IMR-90 (cell line): ENCODE results near the gene ITPR2.

Experiments used
- BHLHE40 ChIP-seq: fragments of 150-350 bp; IDR thresholded peaks from 2 replicates; pipeline ENCODE4 v1.6.1; 2016; ENCODE audit warnings: mild to moderate bottlenecking, low read depth, low read length
- CTCF ChIP-seq: conservative IDR thresholded peaks from 2 replicates; pipeline ENCODE4 v1.5.1; 2012; ENCODE audit warnings: mild to moderate bottlenecking, low read depth, low read length, improper control_type of control experiment
- FOS ChIP-seq: fragments of 150-350 bp; IDR thresholded peaks from 2 replicates; pipeline ENCODE4 v1.6.1; 2016; ENCODE audit warnings: low read depth, low read length
- MXI1 ChIP-seq: IDR thresholded peaks from 2 replicates; pipeline ENCODE4 v1.6.1; 2012; ENCODE audit warnings: low read depth, mild to moderate bottlenecking, low read length, moderate library complexity, borderline replicate concordance
- NFE2L2 ChIP-seq: fragments of 150-350 bp; IDR thresholded peaks from 2 replicates; pipeline ENCODE4 v1.6.1; 2016; ENCODE audit warnings: low read depth, mild to moderate bottlenecking, low read length
- POLR2A ChIP-seq: IDR thresholded peaks from 2 replicates; pipeline ENCODE4 v1.6.1; 2012; ENCODE audit warnings: mild to moderate bottlenecking, low read depth, low read length
- TF ChIP-seq, protein P1 (sequence below): fragments of 150-350 bp; IDR thresholded peaks from 2 replicates; pipeline ENCODE4 v1.6.1; 2017; ENCODE audit warnings: mild to moderate bottlenecking, antibody characterized with exemption, low read length, low read depth

DNA sequence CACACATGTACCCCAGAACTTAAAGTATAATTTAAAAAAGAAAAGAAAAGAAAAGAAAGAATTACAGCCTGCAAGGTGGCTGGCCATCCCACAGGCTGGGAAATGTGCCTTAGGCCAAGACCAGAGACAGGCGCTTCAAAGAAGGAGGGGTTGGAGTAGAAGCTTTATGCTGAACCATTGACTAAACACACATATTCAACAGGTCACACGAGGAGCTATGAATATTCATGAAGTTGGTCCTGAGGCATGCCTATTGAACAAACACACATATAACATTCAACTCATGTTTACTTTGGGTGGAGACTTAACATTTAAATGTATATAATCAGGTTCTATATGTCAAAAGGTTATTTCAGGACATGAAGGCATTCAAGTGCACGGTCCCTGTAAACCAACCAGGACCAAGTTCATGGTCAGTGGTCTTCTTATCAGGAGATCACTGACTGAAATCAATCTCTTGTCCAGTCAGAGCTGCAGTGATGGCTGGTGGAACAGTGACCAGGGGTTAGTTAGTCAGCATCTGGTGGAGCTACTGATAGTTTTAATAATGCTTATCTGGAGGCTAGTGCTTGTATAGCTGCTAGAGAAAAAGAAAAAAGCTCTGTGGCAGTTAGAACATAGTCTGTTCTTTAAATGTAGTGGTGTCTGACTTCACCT, 35.6 kb upstream of the ITPR2 start:
- TF ChIP-seq CTCF (no peak), NFE2L2 (no peak), BHLHE40 (no peak), FOS (no peak), MXI1 (no peak), POLR2A (no peak)
- TF ChIP-seq, protein P1, sequence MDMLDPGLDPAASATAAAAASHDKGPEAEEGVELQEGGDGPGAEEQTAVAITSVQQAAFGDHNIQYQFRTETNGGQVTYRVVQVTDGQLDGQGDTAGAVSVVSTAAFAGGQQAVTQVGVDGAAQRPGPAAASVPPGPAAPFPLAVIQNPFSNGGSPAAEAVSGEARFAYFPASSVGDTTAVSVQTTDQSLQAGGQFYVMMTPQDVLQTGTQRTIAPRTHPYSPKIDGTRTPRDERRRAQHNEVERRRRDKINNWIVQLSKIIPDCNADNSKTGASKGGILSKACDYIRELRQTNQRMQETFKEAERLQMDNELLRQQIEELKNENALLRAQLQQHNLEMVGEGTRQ, result no peak
